OCI-LY7 (cell line): ENCODE results near the gene ANO2.

Experiments used
- EZH2phosphoT487 ChIP-seq: fragments of 200-600 bp; sonication (generic); IDR thresholded peaks from 2 replicates; pipeline ENCODE4 v1.6.1; 2018; ENCODE audit warnings: low read depth, borderline replicate concordance, mild to moderate bottlenecking, mixed run types, antibody characterized with exemption, low read length, moderate library complexity, mixed read lengths
- TF ChIP-seq, protein P1 (sequence below): fragments of 200-600 bp; sonication (generic); conservative IDR thresholded peaks from 2 replicates; pipeline ENCODE4 v1.5.1; 2014; ENCODE audit warnings: mild to moderate bottlenecking, antibody characterized with exemption, low read length, moderate library complexity, mixed read lengths

DNA sequence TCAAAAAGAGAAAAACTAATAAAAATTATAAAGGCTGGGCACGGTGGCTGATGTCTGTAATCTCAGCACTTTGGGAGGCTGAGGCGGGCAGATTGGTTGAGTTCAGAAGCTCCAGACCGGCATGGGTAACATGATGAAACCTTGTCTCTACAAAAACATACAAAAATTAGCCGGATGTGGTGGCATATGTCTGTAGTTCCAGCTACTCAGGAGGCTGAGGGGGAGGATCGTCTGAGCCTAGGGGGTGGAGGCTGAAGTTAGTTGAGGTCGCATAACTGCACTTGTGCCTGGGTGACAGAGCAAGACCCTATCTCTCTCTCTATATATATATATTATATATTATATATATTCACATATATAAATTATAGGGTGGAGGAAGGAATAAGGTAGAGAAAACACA is 32.5 kb upstream of the ANO2 start:
- TF ChIP-seq EZH2phosphoT487: no peak
- TF ChIP-seq, protein P1, sequence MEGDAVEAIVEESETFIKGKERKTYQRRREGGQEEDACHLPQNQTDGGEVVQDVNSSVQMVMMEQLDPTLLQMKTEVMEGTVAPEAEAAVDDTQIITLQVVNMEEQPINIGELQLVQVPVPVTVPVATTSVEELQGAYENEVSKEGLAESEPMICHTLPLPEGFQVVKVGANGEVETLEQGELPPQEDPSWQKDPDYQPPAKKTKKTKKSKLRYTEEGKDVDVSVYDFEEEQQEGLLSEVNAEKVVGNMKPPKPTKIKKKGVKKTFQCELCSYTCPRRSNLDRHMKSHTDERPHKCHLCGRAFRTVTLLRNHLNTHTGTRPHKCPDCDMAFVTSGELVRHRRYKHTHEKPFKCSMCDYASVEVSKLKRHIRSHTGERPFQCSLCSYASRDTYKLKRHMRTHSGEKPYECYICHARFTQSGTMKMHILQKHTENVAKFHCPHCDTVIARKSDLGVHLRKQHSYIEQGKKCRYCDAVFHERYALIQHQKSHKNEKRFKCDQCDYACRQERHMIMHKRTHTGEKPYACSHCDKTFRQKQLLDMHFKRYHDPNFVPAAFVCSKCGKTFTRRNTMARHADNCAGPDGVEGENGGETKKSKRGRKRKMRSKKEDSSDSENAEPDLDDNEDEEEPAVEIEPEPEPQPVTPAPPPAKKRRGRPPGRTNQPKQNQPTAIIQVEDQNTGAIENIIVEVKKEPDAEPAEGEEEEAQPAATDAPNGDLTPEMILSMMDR: no peak
